Measurements from ENCODE around the gene ARF5. TPM values are rescaled to one million over a fixed set of nuclear protein-coding genes. Genes with fewer than 3 reads are reported as not detected.

ARF5 gene
- 223 and 228 TPM in 2 replicates for total RNA-seq

GRCh38 chr7:127588019-127588696 lies at the start of gene ARF5:
Gene ARF5 (plus strand): TSS chr7:127588411. CDS start chr7:127588499, 88 bp downstream.

DNA sequence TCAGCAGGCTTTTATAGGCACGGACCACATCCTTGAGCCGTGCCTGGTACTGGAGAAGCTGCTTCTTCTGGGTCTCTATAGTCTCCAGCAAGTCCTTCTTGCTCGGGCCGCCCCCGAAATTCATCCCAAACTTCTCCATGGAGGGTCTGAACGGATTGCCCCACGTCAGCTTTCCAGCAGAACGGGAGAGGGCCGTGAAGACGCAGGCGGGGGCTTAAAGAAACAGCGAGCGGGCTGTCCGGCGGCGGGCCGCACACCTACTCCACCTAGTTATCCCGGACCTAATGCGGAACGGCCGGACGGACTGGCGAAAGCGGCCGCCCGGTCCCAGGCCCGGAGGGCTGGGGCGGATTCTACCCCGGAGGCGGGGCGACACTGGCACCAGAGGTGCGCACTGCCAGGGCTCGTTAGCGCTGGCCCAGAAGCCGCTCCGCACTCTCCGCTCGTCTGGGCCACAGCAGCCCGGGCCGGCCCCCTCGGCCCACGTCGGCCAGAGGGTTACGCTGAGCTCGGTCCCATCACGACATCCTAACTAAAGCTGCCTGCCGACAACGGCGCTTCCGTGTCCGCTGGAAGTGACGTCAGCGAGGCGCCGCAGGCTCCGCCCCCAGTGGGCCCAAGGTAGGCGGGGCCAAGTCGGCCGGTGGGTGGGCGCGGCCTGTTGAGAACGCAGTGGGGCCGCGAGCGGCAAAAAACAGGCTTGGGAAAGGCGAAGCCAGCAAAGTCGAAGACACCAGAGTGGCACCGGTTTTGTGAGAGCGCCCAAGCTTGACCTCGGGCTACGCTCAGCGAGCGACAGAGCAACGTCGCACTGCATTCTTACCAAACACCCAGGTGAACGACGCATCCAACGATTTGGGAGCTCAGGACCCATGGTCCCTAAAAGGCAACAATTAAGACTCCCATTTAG lies 2.9 kb upstream of the ARF5 start, which contains the start of gene GCC1:
TSS of gene GCC1 (minus strand) at position 553 of the 910 bp plus-strand sequence. CDS start at position 139, 414 bp downstream.

DNA sequence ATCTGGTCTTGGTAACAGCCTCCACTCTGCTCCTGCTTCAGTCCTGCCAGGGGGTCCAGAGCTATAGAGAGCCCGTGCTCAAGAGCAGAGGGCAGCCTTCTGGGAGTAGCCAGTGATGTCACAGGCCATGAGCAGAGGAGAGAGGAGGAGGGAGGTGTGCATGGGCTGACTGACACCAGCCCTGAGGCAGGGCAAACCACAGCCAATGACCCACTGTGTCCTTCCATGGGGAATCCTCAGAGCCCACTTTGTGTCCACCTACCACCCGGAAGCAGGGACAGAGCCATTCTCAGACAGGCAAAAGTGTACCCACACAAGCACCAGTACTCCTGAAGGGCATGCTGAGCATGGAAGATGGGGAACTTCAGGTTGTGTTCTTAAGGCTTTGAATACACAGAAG lies 29.8 kb downstream of the ARF5 start, which contains the start of gene PAX4:
TSS of gene PAX4 (minus strand) at position 101 of the 400 bp plus-strand sequence. CDS start 2,214 bp downstream, outside the sequence.

Other genes starting within 250 kb of the ARF5 start
- gene ZNF800, start 195.7 kb upstream of the ARF5 start, total RNA-seq: 17.3 and 19.7 TPM in 2 replicates
- 14.2 and 17.0 TPM in 2 replicates for gene GCC1, start 2.8 kb upstream of the ARF5 start, total RNA-seq
- gene FSCN3, start 5.3 kb downstream of the ARF5 start, total RNA-seq: 0.39 and 3.7 TPM in 2 replicates
- not detected in 2 replicates for gene PAX4, start 29.7 kb downstream of the ARF5 start, total RNA-seq
- gene SND1, start 63.8 kb downstream of the ARF5 start, total RNA-seq: 236 and 242 TPM in 2 replicates